ENCODE results near the gene TNRC18.
"Not testable (repeated sequence)": the region's sequence is repeated elsewhere in the genome, so short reads cannot be mapped to it uniquely, and the experiment has no call there.

The TNRC18 gene

GRCh38 chr7:5287802-5288201 is 135.8 kb downstream of the TNRC18 start:
- no peak for FAIRE-seq

- not testable (repeated sequence) for FAIRE-seq
Measured at GRCh38 chr7:5287373-5287772, 136.3 kb downstream of the TNRC18 start.

GRCh38 chr7:5286933-5287332 is 136.7 kb downstream of the TNRC18 start:
- FAIRE-seq = no peak

- FAIRE-seq = no peak
Measured at GRCh38 chr7:5284304-5285281, 139.0 kb downstream of the TNRC18 start.

GRCh38 chr7:5283421-5284303 is 140.0 kb downstream of the TNRC18 start:
- no peak for FAIRE-seq

- FAIRE-seq = no peak
Measured at GRCh38 chr7:5282543-5283316, 140.9 kb downstream of the TNRC18 start, which contains the start of gene SLC29A4. SLC29A4 (plus strand) TSS chr7:5282943; CDS start chr7:5287817, 4,874 bp downstream.

- FAIRE-seq = not testable (repeated sequence)
Measured at GRCh38 chr7:5281598-5282500, 141.8 kb downstream of the TNRC18 start.

- no peak for FAIRE-seq
Measured at GRCh38 chr7:5279734-5280133, 143.9 kb downstream of the TNRC18 start.

GRCh38 chr7:5278766-5279165 is 144.9 kb downstream of the TNRC18 start:
- FAIRE-seq = no peak

- FAIRE-seq = no peak
Measured at GRCh38 chr7:5276611-5277010, 147.0 kb downstream of the TNRC18 start.

GRCh38 chr7:5276123-5276522 is 147.5 kb downstream of the TNRC18 start:
- FAIRE-seq = not testable (repeated sequence)

- not testable (repeated sequence) for FAIRE-seq
Measured at GRCh38 chr7:5275510-5275909, 148.1 kb downstream of the TNRC18 start.

GRCh38 chr7:5274985-5275431 is 148.6 kb downstream of the TNRC18 start:
- not testable (repeated sequence) for FAIRE-seq

GRCh38 chr7:5274441-5274840 is 149.2 kb downstream of the TNRC18 start:
- no peak for FAIRE-seq

- not testable (repeated sequence) for FAIRE-seq
Measured at GRCh38 chr7:5273831-5274405, 149.7 kb downstream of the TNRC18 start.

GRCh38 chr7:5270788-5271187 is 152.8 kb downstream of the TNRC18 start:
- FAIRE-seq = no peak

- not testable (repeated sequence) for FAIRE-seq
Measured at GRCh38 chr7:5269992-5270657, 153.5 kb downstream of the TNRC18 start.

GRCh38 chr7:5267829-5268228 is 155.8 kb downstream of the TNRC18 start:
- not testable (repeated sequence) for FAIRE-seq

- no peak for FAIRE-seq
Measured at GRCh38 chr7:5266191-5267028, 157.2 kb downstream of the TNRC18 start.
